NCI-H128 (cell line): Measurements from ENCODE around the gene DNAJC19.

Source experiments
- DNase-seq: peaks from one replicate; lab custom pipeline; 2025; ENCODE audit not compliant: unreplicated experiment; lab: John Stamatoyannopoulos, UW

The DNAJC19 gene

DNA sequence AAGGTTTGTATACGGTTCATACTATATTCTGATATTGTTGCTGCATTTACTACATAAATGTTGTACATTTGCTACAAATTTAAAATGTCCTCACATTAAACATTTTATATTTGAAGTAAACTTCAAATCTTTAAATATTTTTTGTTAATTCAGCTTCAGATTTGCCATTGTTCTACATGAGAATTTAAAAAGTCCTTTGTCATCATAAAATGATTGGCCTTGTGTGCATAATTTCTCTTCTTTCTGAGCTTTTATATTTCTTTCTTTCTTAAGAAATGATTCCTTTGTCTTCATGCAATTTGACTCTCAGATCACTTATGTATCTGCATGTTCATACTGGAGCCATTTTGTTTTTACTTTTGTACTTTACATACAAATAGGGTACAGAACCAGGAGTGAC lies 28.0 kb downstream of the DNAJC19 start:
- DNase-seq: no peak

DNA sequence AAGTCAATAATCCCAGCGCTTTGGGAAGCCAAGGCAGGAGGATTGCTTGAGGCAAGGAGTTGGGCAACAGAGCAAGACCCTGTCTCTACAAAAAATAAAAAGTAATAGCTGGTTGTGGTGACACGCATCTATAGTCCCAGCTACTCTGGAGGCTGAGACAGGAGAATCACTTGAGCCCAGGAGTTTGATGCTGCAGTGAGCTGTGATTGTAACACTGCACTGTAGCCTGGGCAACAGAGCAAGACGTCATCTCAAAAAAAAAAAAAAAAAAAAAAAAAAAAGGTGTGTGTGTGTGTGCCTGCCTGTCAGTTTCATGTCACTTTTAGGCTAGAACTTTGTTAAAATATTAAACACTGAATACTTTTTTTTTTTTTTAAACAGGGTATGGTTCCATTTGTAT lies 28.4 kb downstream of the DNAJC19 start:
- DNase-seq: no peak

DNA sequence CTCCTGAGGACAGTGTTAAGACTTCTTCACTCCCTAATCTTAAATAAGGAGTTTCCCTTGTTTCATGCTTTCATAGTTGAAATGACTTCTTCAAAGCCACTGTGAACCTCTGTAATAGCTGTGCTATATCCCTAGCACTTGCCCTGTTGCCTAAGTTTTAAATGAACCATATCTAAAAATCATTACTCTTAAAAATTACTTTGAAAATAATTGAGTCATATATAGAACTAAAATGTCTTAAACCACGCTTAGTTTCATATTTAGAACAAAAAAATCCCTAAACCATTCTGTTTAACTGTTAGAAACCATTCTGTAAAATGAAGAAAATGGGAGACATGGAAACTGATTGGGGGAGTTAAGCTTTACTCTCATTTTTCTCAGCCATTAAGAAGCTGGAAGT lies 29.8 kb downstream of the DNAJC19 start:
- no peak for DNase-seq

DNA sequence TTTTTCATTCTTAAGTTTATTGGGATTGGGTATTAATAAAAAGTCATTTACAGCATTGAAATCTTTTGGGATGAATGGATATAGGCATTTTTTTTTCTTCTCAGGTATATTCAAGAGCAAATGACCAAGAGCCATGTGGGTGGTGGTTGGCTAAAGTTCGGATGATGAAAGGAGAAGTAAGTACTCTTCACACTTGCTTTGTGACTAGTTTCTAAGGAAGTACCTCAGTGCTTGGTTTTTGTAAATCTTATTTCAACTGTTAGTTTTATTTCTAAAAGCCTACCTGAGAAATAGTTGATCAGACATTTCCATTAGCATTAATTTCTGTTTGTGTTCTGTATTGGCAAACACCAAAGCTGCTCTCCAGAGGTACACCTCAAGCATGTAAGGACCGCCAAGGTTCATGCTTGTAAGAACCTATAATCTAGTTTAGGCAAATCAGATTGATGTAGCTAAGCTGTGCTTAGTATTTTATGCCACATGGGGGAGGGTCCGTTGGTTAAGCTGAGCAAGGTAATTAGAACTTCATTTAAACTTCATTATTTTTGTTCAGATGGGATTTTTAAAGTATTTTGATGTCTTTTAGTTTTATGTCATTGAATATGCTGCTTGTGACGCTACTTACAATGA lies 41.7 kb downstream of the DNAJC19 start:
- DNase-seq: no peak

DNA sequence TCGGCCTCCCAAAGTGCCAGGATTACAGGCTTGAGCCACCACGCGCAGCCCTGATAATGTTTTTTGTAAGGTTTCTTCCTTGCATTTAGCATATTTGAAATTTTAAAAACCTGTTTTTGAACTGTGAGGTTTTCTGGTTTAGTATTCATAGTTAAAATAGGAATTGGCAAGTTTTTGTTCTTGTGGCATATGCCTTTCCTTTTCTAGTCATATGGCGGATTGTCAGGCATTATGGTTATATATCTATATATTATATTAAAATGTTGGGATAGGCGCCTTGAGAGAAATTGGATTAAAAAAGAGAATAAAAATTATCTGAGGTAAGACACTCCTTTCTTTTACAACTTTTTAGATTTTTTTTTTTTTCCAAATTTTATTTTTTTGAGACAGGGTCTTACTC lies 48.7 kb downstream of the DNAJC19 start:
- DNase-seq: no peak

DNA sequence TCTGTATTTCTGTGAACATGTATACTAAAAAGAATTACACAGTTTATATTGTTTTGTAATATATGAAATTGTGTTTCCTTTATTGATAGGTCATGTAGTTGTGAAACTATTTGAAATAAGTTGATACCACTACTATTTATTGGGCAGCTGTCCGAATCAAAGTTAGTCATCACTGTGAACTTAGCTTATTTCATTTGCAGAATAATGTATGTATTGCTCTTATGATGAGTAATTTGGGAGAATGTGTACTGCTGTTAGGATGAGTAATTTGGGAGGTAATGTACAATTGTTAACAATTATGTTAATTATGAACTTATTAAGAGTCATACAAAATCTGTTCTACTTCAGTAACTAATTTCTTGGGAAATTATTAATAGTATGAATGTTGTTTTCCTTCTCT lies 54.9 kb downstream of the DNAJC19 start:
- DNase-seq: no peak
